GM12878 (cell line): ENCODE data around the gene CAMK2A. TPM values are rescaled to one million over a fixed set of nuclear protein-coding genes. Genes with fewer than 3 reads are reported as not detected.

Experiments
- BCLAF1 ChIP-seq: fragments of 450-650 bp; IDR thresholded peaks from 2 replicates; pipeline ENCODE4 v1.6.1; 2017; ENCODE audit warnings: antibody characterized with exemption, mild to moderate bottlenecking, moderate library complexity
- CBFB ChIP-seq: IDR thresholded peaks from 2 replicates; pipeline ENCODE4 v1.6.1; 2016; ENCODE audit warnings: antibody characterized with exemption, low read depth
- CEBPB ChIP-seq, 2 experiments: fragments of 150-350 bp in 1 of 2; IDR thresholded peaks; 2 replicates each; pipeline ENCODE4 v1.6.1; 2012 to 2014; ENCODE audit warnings: low read depth in 2 of 2, low read length in 2 of 2, borderline replicate concordance in 1 of 2, inconsistent platforms in 1 of 2
- CHD4 ChIP-seq: fragments of 200-600 bp; sonication (generic); IDR thresholded peaks from 2 replicates; pipeline ENCODE4 v1.6.1; 2016; ENCODE audit warnings: mild to moderate bottlenecking
- NR2C1 ChIP-seq: fragments of 450-650 bp; IDR thresholded peaks from 2 replicates; pipeline ENCODE4 v1.6.1; 2017; ENCODE audit warnings: antibody characterized with exemption, mild to moderate bottlenecking, moderate library complexity
- SMARCA5 ChIP-seq: fragments of 450-650 bp; IDR thresholded peaks from 2 replicates; pipeline ENCODE4 v1.6.1; 2017; ENCODE audit warnings: mild to moderate bottlenecking
- STAT1 ChIP-seq: fragments of 450-650 bp; conservative IDR thresholded peaks from 2 replicates; pipeline ENCODE4 v1.6.1; 2014; ENCODE audit warnings: antibody characterized with exemption, mild to moderate bottlenecking
- USF2 ChIP-seq: IDR thresholded peaks from 2 replicates; pipeline ENCODE4 v1.6.1; 2011; ENCODE audit warnings: low read depth, low read length, improper control_type of control experiment, borderline replicate concordance
- ZNF274 ChIP-seq: IDR thresholded peaks from one replicate; pipeline ENCODE4 v1.8.0; 2011; ENCODE audit not compliant: insufficient read length, insufficient read depth
- ZNF687 ChIP-seq: fragments of 450-650 bp; IDR thresholded peaks from 2 replicates; pipeline ENCODE4 v1.6.1; 2017; ENCODE audit warnings: mild to moderate bottlenecking, moderate library complexity
- polyA plus RNA-seq, 11 experiments: library from polyadenylated mRNA; depleted of rRNA in 4 of 11; unstranded in 6 of 11; stranded (reverse) in 5 of 11; fragments of >200 nt; fragmentation: Nextera tagmentation in 4 of 11; fragmentation: Illumina TruSeq in 1 of 11; extraction: Ambion mirVana in 4 of 11; extraction: Trizol in 1 of 11; gene quantifications; 1 replicate in 1 of 11; 2 replicates in 10 of 11; pipeline versions ENCODE4 v1.2.1 to v1.2.3, GENCODE V29; 2011 to 2016; ENCODE audit warnings: inconsistent platforms in 2 of 11, missing spikeins in 2 of 11, low read depth in 1 of 11
- total RNA-seq, 4 experiments: library from RNA; depleted of rRNA in 3 of 4; stranded (reverse); fragments of >200 nt in 3 of 4; fragmentation: Illumina TruSeq in 1 of 4; extraction: Trizol in 1 of 4; gene quantifications; 2 replicates each; pipeline versions ENCODE4 v1.2.1 to v1.2.3, GENCODE V29; 2013 to 2021

Gene CAMK2A
- total and polyA plus RNA-seq, 10 of the 15 experiments (the other 5 are each of a cell fraction or from before 2014, with no cell fraction given): 0.11 TPM; not detected in 9

GRCh38 chr5:150288361-150288760 lies 1.2 kb downstream of the CAMK2A start (continued):
- TF ChIP-seq CEBPB (IDR thresholded peaks at IDR 0.05; ENCODE audit: borderline replicate concordance in 1 of 2, low read depth in 2 of 2, low read length in 2 of 2) (no peak), BCLAF1 (no peak), ZNF687 (no peak), NR2C1 (no peak), STAT1 (no peak), CHD4 (no peak), CBFB (no peak), ZNF274 (no peak), SMARCA5 (no peak), USF2 (no peak)
